Measurements from ENCODE around the gene NR3C2. TPM values are rescaled to one million over a fixed set of nuclear protein-coding genes. Genes with fewer than 3 reads are reported as not detected.

NR3C2 gene
- polyA plus RNA-seq, 1 of the 3 experiments (the other 2 are of a cell fraction): 0.02 TPM

DNA sequence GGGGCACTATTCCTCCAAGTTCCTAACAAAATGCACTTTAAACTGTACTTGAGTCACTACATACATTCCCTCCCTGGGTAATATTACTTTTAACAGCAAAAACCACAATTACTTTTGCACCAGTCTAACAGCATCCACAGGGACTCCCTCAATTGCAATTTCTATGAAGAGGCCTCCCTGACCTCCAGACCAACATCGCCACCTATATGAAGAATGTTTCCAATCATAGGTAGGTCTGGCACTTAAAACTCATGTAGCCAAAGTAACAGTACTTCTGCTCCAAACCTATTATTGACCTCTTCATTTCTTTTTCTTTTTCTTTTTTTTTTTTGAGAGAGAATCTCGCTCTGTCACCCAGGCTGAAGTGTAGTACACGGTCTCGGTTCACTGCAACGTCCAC lies 15.6 kb downstream of the NR3C2 start:
- no peak overlapping the region for H3K27ac ChIP-seq (ENCODE audit: low read depth in 2 of 2, low read length in 1 of 2)
- H3K9ac ChIP-seq: no peak overlapping the region
- no peak overlapping the region for H2AFZ ChIP-seq (ENCODE audit: low read depth)
- H3K36me3 ChIP-seq (replicated peaks in 1 of 2; ENCODE audit: control insufficient read depth in 1 of 2, insufficient read depth in 2 of 2, low read length in 1 of 2): no peaks in the 10 kb centered on the region
- H3K9me2 ChIP-seq: no peaks in the 10 kb centered on the region
- DNase-seq: no peak
- ChIA-PET POLR2A (no interaction called here), CTCF (no interaction called here)
- TF ChIP-seq IRF3 (IDR thresholded peaks at IDR 0.05; ENCODE audit: low read depth, low read length) (no peak), MAX (IDR thresholded peaks at IDR 0.05; ENCODE audit: low read depth) (no peak), GATA2 (CRISPR knock-in tag; IDR thresholded peaks at IDR 0.05) (no peak)
- H3K9me3 ChIP-seq: no peaks in the 10 kb centered on the region
- WGBS (ENCODE audit: low lambda C conversion rate): 65% methylated on average over 5 of the region's 5 CpGs
- no peak overlapping the region for H3K4me3 ChIP-seq (ENCODE audit: low read depth in 2 of 2, low read length in 1 of 2)
- H3K27me3 ChIP-seq (ENCODE audit: insufficient read depth): no peaks in the 10 kb centered on the region; the same call in 1 of the 2 replicates
- no peak overlapping the region for H3K4me2 ChIP-seq
- no peaks in the 10 kb centered on the region for H4K20me1 ChIP-seq (ENCODE audit: insufficient read depth)
- no peaks in the 10 kb centered on the region for H3K79me2 ChIP-seq (ENCODE audit: insufficient read depth)
- H3F3A ChIP-seq (replicated peaks; ENCODE audit: insufficient read depth): no peaks in the 10 kb centered on the region
- H3K4me1 ChIP-seq (ENCODE audit: control insufficient read depth in 1 of 2, insufficient read depth in 2 of 2, low read depth in 1 of 2, low read length in 1 of 2): peaks cover 0 to 3% of the 10 kb centered on the region in 2 experiments; a peak in 2 of 4 replicates

- ChIA-PET CTCF (no interaction called here), POLR2A (no interaction called here)
- H4K20me1 ChIP-seq (ENCODE audit: insufficient read depth): no peaks in the 10 kb centered on the region
- 43% methylated on average over 5 of the region's 5 CpGs for WGBS (ENCODE audit: low lambda C conversion rate)
- no peak overlapping the region for H2AFZ ChIP-seq (ENCODE audit: low read depth)
- H3K79me2 ChIP-seq (ENCODE audit: insufficient read depth): no peaks in the 10 kb centered on the region
- peak; percentile 12 for DNase-seq
- no peaks in the 10 kb centered on the region for H3K9me2 ChIP-seq
- H3K4me3 ChIP-seq (ENCODE audit: low read depth in 2 of 2, low read length in 1 of 2): no peak overlapping the region
- peaks cover 0 to 3% of the 10 kb centered on the region in 2 experiments; a peak in 2 of 4 replicates for H3K4me1 ChIP-seq (ENCODE audit: control insufficient read depth in 1 of 2, insufficient read depth in 2 of 2, low read depth in 1 of 2, low read length in 1 of 2)
- no peak for TF ChIP-seq MAX (IDR thresholded peaks at IDR 0.05; ENCODE audit: low read depth)
- peak in 1 of 2 experiments; percentile 27; a peak in 1 of 4 replicates for TF ChIP-seq EP300 (IDR thresholded peaks at IDR 0.05; ENCODE audit: borderline replicate concordance in 1 of 2, low read depth in 1 of 2, low read length in 1 of 2)
- no peak for TF ChIP-seq REST (IDR thresholded peaks at IDR 0.05; ENCODE audit: low read depth, low read length)
- TF ChIP-seq RAD21 (IDR thresholded peaks at IDR 0.05; ENCODE audit: low read length): peak; percentile 23
- H3F3A ChIP-seq (replicated peaks; ENCODE audit: insufficient read depth): no peaks in the 10 kb centered on the region
- no peak overlapping the region for H3K9ac ChIP-seq
- H3K27me3 ChIP-seq (ENCODE audit: insufficient read depth): no peaks in the 10 kb centered on the region; the same call in 1 of the 2 replicates
- H3K9me3 ChIP-seq: no peaks in the 10 kb centered on the region
- no peak overlapping the region for H3K4me2 ChIP-seq
- H3K27ac ChIP-seq (ENCODE audit: low read depth in 2 of 2, low read length in 1 of 2): no peak overlapping the region
- H3K36me3 ChIP-seq (replicated peaks in 1 of 2; ENCODE audit: control insufficient read depth in 1 of 2, insufficient read depth in 2 of 2, low read length in 1 of 2): no peaks in the 10 kb centered on the region
These were observed 16.7 kb downstream of the NR3C2 start for GRCh38 chr4:148425327-148426110.

All from SK-N-SH (cell line).